KMS-11 (cell line): ENCODE measurements around the gene MILR1.
"Not testable (repeated sequence)": the region's sequence is repeated elsewhere in the genome, so short reads cannot be mapped to it uniquely, and the experiment has no call there.

Source experiments
- H2AFZ ChIP-seq: fragments of 200-600 bp; sonication (generic); 2 replicates; pipeline ENCODE4 v1.6.1; 2016; ENCODE audit warnings: antibody characterized with exemption, mixed run types, low read depth
- H3K27ac ChIP-seq: fragments of 200-600 bp; sonication (generic); 2 replicates; pipeline ENCODE4 v1.6.1; 2016; ENCODE audit warnings: mild to moderate bottlenecking, mixed run types
- H3K27me3 ChIP-seq: fragments of 200-600 bp; sonication (generic); 2 replicates; pipeline ENCODE4 v1.6.1; 2017; ENCODE audit warnings: mild to moderate bottlenecking, low read depth, mixed run types, moderate library complexity; ENCODE audit not compliant: insufficient read depth
- H3K36me3 ChIP-seq: fragments of 200-600 bp; sonication (generic); 2 replicates; pipeline ENCODE4 v1.6.1; 2017; ENCODE audit warnings: mild to moderate bottlenecking, mixed run types; ENCODE audit not compliant: insufficient read depth
- H3K4me1 ChIP-seq: fragments of 200-600 bp; sonication (generic); 2 replicates; pipeline ENCODE4 v1.6.1; 2016; ENCODE audit warnings: mild to moderate bottlenecking, low read depth, mixed run types; ENCODE audit not compliant: poor library complexity, severe bottlenecking
- H3K4me2 ChIP-seq: fragments of 200-600 bp; sonication (generic); 2 replicates; pipeline ENCODE4 v1.7.0; 2016; ENCODE audit warnings: mild to moderate bottlenecking, mixed run types
- H3K4me3 ChIP-seq: fragments of 200-600 bp; sonication (generic); IDR thresholded peaks from 2 replicates; pipeline ENCODE4 v1.6.1; 2017; ENCODE audit warnings: low read depth, low read length, mixed read lengths; ENCODE audit not compliant: insufficient read depth
- H3K79me2 ChIP-seq: fragments of 200-600 bp; sonication (generic); 2 replicates; pipeline ENCODE4 v1.6.1; 2016; ENCODE audit warnings: low read depth, mixed run types; ENCODE audit not compliant: insufficient read depth
- H3K9ac ChIP-seq: fragments of 200-600 bp; sonication (generic); 2 replicates; pipeline ENCODE4 v1.6.1; 2016; ENCODE audit warnings: mild to moderate bottlenecking, mixed run types
- H4K20me1 ChIP-seq: fragments of 200-600 bp; sonication (generic); 2 replicates; pipeline ENCODE4 v1.6.1; 2016; ENCODE audit warnings: mild to moderate bottlenecking, mixed run types; ENCODE audit not compliant: insufficient read depth
- TF ChIP-seq, protein P1 (sequence below): fragments of 200-600 bp; sonication (generic); conservative IDR thresholded peaks from 2 replicates; pipeline ENCODE4 v1.6.1; 2017; ENCODE audit warnings: low read depth, mild to moderate bottlenecking, antibody characterized with exemption, low read length, moderate library complexity, mixed read lengths

Gene MILR1

GRCh38 chr17:64425191-64425590 is 23.7 kb upstream of the MILR1 start:
- H3K9ac ChIP-seq = no peak overlapping the region
- H3K79me2 ChIP-seq = no peaks in the 10 kb centered on the region
- H3K4me2 ChIP-seq = no peak overlapping the region
- no peaks in the 10 kb centered on the region for H3K36me3 ChIP-seq
- no peak overlapping the region for H2AFZ ChIP-seq
- no peaks in the 10 kb centered on the region for H4K20me1 ChIP-seq
- no peaks in the 10 kb centered on the region for H3K27me3 ChIP-seq
- no peaks in the 10 kb centered on the region for H3K4me1 ChIP-seq
- H3K4me3 ChIP-seq = no peak overlapping the region
- TF ChIP-seq, protein P1, sequence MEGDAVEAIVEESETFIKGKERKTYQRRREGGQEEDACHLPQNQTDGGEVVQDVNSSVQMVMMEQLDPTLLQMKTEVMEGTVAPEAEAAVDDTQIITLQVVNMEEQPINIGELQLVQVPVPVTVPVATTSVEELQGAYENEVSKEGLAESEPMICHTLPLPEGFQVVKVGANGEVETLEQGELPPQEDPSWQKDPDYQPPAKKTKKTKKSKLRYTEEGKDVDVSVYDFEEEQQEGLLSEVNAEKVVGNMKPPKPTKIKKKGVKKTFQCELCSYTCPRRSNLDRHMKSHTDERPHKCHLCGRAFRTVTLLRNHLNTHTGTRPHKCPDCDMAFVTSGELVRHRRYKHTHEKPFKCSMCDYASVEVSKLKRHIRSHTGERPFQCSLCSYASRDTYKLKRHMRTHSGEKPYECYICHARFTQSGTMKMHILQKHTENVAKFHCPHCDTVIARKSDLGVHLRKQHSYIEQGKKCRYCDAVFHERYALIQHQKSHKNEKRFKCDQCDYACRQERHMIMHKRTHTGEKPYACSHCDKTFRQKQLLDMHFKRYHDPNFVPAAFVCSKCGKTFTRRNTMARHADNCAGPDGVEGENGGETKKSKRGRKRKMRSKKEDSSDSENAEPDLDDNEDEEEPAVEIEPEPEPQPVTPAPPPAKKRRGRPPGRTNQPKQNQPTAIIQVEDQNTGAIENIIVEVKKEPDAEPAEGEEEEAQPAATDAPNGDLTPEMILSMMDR = no peak
- H3K27ac ChIP-seq = no peak overlapping the region

DNA sequence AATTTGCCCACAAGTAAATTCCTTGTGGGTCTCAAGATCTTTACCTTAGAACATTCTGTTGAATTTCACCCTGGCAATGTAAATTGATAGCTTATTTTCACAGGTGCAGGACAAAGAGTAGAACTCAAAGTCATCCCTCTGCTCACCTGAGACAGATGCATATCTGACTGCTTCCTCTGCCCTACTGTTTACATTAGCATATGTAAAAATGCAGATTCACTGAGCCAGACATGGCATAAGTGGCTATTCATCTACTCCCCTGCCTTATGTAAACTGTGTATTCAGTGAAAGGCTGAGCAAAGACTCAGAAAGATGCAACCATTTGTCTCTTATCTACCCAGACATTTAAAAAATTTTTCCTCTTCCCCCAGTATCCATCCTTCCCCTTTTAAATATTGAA is 22.3 kb upstream of the MILR1 start:
- no peaks in the 10 kb centered on the region for H3K4me1 ChIP-seq
- H3K27me3 ChIP-seq = no peaks in the 10 kb centered on the region
- H3K36me3 ChIP-seq = no peaks in the 10 kb centered on the region
- no peak overlapping the region for H3K4me2 ChIP-seq
- H3K27ac ChIP-seq = no peak overlapping the region
- TF ChIP-seq, protein P1 = no peak
- H4K20me1 ChIP-seq = no peaks in the 10 kb centered on the region
- H3K79me2 ChIP-seq = no peaks in the 10 kb centered on the region
- no peak overlapping the region for H3K4me3 ChIP-seq
- no peak overlapping the region for H3K9ac ChIP-seq
- H2AFZ ChIP-seq = no peak overlapping the region

- no peaks in the 10 kb centered on the region for H3K27me3 ChIP-seq
- H3K79me2 ChIP-seq = no peaks in the 10 kb centered on the region
- no peak overlapping the region for H3K27ac ChIP-seq
- no peak overlapping the region for H3K4me2 ChIP-seq
- no peak overlapping the region for H3K9ac ChIP-seq
- TF ChIP-seq, protein P1 = no peak
- H2AFZ ChIP-seq = no peak overlapping the region
- H3K4me3 ChIP-seq = no peak overlapping the region
- H3K36me3 ChIP-seq = no peaks in the 10 kb centered on the region
- H3K4me1 ChIP-seq = no peaks in the 10 kb centered on the region
- no peaks in the 10 kb centered on the region for H4K20me1 ChIP-seq
Observed at GRCh38 chr17:64428406-64428805, 20.5 kb upstream of the MILR1 start.

- H3K4me3 ChIP-seq, H3K4me1 ChIP-seq, H3K4me2 ChIP-seq, H3K36me3 ChIP-seq, H3K27me3 ChIP-seq, H4K20me1 ChIP-seq, H2AFZ ChIP-seq, H3K9ac ChIP-seq, H3K79me2 ChIP-seq, H3K27ac ChIP-seq: not testable (repeated sequence)
Observed at GRCh38 chr17:64430036-64430435, 18.9 kb upstream of the MILR1 start.

GRCh38 chr17:64431534-64431933 is 17.4 kb upstream of the MILR1 start:
- TF ChIP-seq, protein P1 = no peak

More at GRCh38 chr17:64431534-64431933, 17.4 kb upstream of the MILR1 start:
- Histone ChIP-seq H4K20me1 (no peaks in the 10 kb centered on the region), H3K27me3 (no peaks in the 10 kb centered on the region), H3K4me3 (no peak overlapping the region), H3K4me2 (no peak overlapping the region), H3K79me2 (no peaks in the 10 kb centered on the region), H3K27ac (no peak overlapping the region), H3K9ac (no peak overlapping the region), H2AFZ (no peak overlapping the region), H3K36me3 (no peaks in the 10 kb centered on the region), H3K4me1 (no peaks in the 10 kb centered on the region)
